ENCODE measurements around the gene ELOVL5.
A peak's percentile ranks its signal among the peaks of the same experiment; 100 is the strongest.

ELOVL5 gene

GRCh38 chr6:53268858-53269608 is 79.7 kb downstream of the ELOVL5 start:
- H2BK120ac ChIP-seq (ENCODE audit: low read depth, low read length) = no peak overlapping the region
- no peak overlapping the region for H2AK5ac ChIP-seq (ENCODE audit: low read length, severe bottlenecking)
- no peak overlapping the region for H3K9ac ChIP-seq (ENCODE audit: low read length)
- peaks cover 1% of the 10 kb centered on the region for H3K4me1 ChIP-seq (ENCODE audit: control insufficient read depth, insufficient read depth, low read depth, low read length)
- 96% methylated on average over 5 of the region's 6 CpGs for WGBS
- DNase-seq = no peak
- H2BK15ac ChIP-seq (ENCODE audit: low read depth, poor library complexity, severe bottlenecking) = no peak overlapping the region
- H4K8ac ChIP-seq (ENCODE audit: low read length) = no peak overlapping the region
- H3K36me3 ChIP-seq (ENCODE audit: control insufficient read depth in 1 of 2, insufficient read depth in 2 of 2, low read depth in 1 of 2, low read length in 2 of 2) = peaks cover 30 to 77% of the 10 kb centered on the region in 2 experiments
- no peaks in the 10 kb centered on the region for H3K9me3 ChIP-seq (ENCODE audit: control insufficient read depth, low read length)
- H3K79me1 ChIP-seq (replicated peaks; ENCODE audit: low read length, poor library complexity, severe bottlenecking) = peaks cover 13% of the 10 kb centered on the region
- no peak overlapping the region for H3K4ac ChIP-seq (ENCODE audit: low read depth in 1 of 2, low read length in 2 of 2)
- H3K27me3 ChIP-seq (ENCODE audit: control insufficient read depth in 1 of 2, insufficient read depth in 1 of 2, low read length in 2 of 2) = no peaks in the 10 kb centered on the region
- H4K91ac ChIP-seq (ENCODE audit: low read length) = no peak overlapping the region
- H2BK12ac ChIP-seq (ENCODE audit: low read length in 2 of 2) = no peak overlapping the region
- H3K4me2 ChIP-seq (ENCODE audit: low read length, poor library complexity, severe bottlenecking) = no peak overlapping the region
- H3K27ac ChIP-seq (ENCODE audit: low read length, poor library complexity, severe bottlenecking) = no peak overlapping the region
- H3K23ac ChIP-seq (ENCODE audit: low read length in 2 of 2) = no peak overlapping the region
- H3K4me3 ChIP-seq (ENCODE audit: insufficient read depth in 1 of 2, low read depth in 1 of 2, low read length in 2 of 2) = no peak overlapping the region
- no peak overlapping the region for H3K14ac ChIP-seq (ENCODE audit: low read length in 2 of 2)
- no peak overlapping the region for H2BK5ac ChIP-seq (ENCODE audit: low read depth, low read length, poor library complexity, severe bottlenecking)
- no peak overlapping the region for H3K18ac ChIP-seq (ENCODE audit: low read depth in 1 of 2, low read length in 2 of 2)
- no peak overlapping the region for H2AFZ ChIP-seq (ENCODE audit: low read depth, low read length)

GRCh38 chr6:53266553-53267090 is 82.1 kb downstream of the ELOVL5 start:
- Histone ChIP-seq H3K79me1 (replicated peaks; ENCODE audit: low read length, poor library complexity, severe bottlenecking) (peaks cover 8% of the 10 kb centered on the region), H4K8ac (ENCODE audit: low read length) (no peak overlapping the region), H3K4me3 (ENCODE audit: insufficient read depth in 1 of 2, low read depth in 1 of 2, low read length in 2 of 2) (no peak overlapping the region), H4K91ac (ENCODE audit: low read length) (no peak overlapping the region), H2BK120ac (ENCODE audit: low read depth, low read length) (no peak overlapping the region), H2BK5ac (ENCODE audit: low read depth, low read length, poor library complexity, severe bottlenecking) (no peak overlapping the region), H3K14ac (ENCODE audit: low read length in 2 of 2) (no peak overlapping the region), H3K18ac (ENCODE audit: low read depth in 1 of 2, low read length in 2 of 2) (no peak overlapping the region), H3K4ac (ENCODE audit: low read depth in 1 of 2, low read length in 2 of 2) (no peak overlapping the region), H2AFZ (ENCODE audit: low read depth, low read length) (no peak overlapping the region), H3K36me3 (ENCODE audit: control insufficient read depth in 1 of 2, insufficient read depth in 2 of 2, low read depth in 1 of 2, low read length in 2 of 2) (peaks cover 34 to 60% of the 10 kb centered on the region in 2 experiments), H3K23ac (ENCODE audit: low read length in 2 of 2) (no peak overlapping the region), H3K4me1 (ENCODE audit: control insufficient read depth, insufficient read depth, low read depth, low read length) (peaks cover 4% of the 10 kb centered on the region), H3K27ac (ENCODE audit: low read length, poor library complexity, severe bottlenecking) (no peak overlapping the region), H3K27me3 (ENCODE audit: control insufficient read depth in 1 of 2, insufficient read depth in 1 of 2, low read length in 2 of 2) (no peaks in the 10 kb centered on the region), H2BK15ac (ENCODE audit: low read depth, poor library complexity, severe bottlenecking) (no peak overlapping the region), H3K9ac (ENCODE audit: low read length) (no peak overlapping the region), H3K4me2 (ENCODE audit: low read length, poor library complexity, severe bottlenecking) (no peak overlapping the region), H2AK5ac (ENCODE audit: low read length, severe bottlenecking) (no peak overlapping the region), H3K9me3 (ENCODE audit: control insufficient read depth, low read length) (no peaks in the 10 kb centered on the region), H2BK12ac (ENCODE audit: low read length in 2 of 2) (no peak overlapping the region)
- DNase-seq = no peak
- 97% methylated on average over 3 of the region's 4 CpGs for WGBS

- no peak overlapping the region for H2AK5ac ChIP-seq (ENCODE audit: low read length, severe bottlenecking)
- H3K9ac ChIP-seq (ENCODE audit: low read length) = no peak overlapping the region
- no peak overlapping the region for H2BK5ac ChIP-seq (ENCODE audit: low read depth, low read length, poor library complexity, severe bottlenecking)
- no peak overlapping the region for H4K91ac ChIP-seq (ENCODE audit: low read length)
- peaks cover 31 to 60% of the 10 kb centered on the region in 2 experiments for H3K36me3 ChIP-seq (ENCODE audit: control insufficient read depth in 1 of 2, insufficient read depth in 2 of 2, low read depth in 1 of 2, low read length in 2 of 2)
- no peak overlapping the region for H2BK12ac ChIP-seq (ENCODE audit: low read length in 2 of 2)
- H3K79me1 ChIP-seq (replicated peaks; ENCODE audit: low read length, poor library complexity, severe bottlenecking) = peaks cover 2% of the 10 kb centered on the region
- H3K4ac ChIP-seq (ENCODE audit: low read depth in 1 of 2, low read length in 2 of 2) = no peak overlapping the region
- no peak overlapping the region for H3K4me2 ChIP-seq (ENCODE audit: low read length, poor library complexity, severe bottlenecking)
- DNase-seq = no peak
- 98% methylated on average over 4 of the region's 5 CpGs for WGBS
- no peak overlapping the region for H2AFZ ChIP-seq (ENCODE audit: low read depth, low read length)
- H3K23ac ChIP-seq (ENCODE audit: low read length in 2 of 2) = no peak overlapping the region
- no peak overlapping the region for H3K14ac ChIP-seq (ENCODE audit: low read length in 2 of 2)
- H3K9me3 ChIP-seq (ENCODE audit: control insufficient read depth, low read length) = no peaks in the 10 kb centered on the region
- H3K4me1 ChIP-seq (ENCODE audit: control insufficient read depth, insufficient read depth, low read depth, low read length) = peaks cover 3% of the 10 kb centered on the region
- no peak overlapping the region for H2BK15ac ChIP-seq (ENCODE audit: low read depth, poor library complexity, severe bottlenecking)
- H2BK120ac ChIP-seq (ENCODE audit: low read depth, low read length) = no peak overlapping the region
- no peak overlapping the region for H4K8ac ChIP-seq (ENCODE audit: low read length)
- H3K4me3 ChIP-seq (ENCODE audit: insufficient read depth in 1 of 2, low read depth in 1 of 2, low read length in 2 of 2) = no peak overlapping the region
- no peaks in the 10 kb centered on the region for H3K27me3 ChIP-seq (ENCODE audit: control insufficient read depth in 1 of 2, insufficient read depth in 1 of 2, low read length in 2 of 2)
- H3K18ac ChIP-seq (ENCODE audit: low read depth in 1 of 2, low read length in 2 of 2) = no peak overlapping the region
- H3K27ac ChIP-seq (ENCODE audit: low read length, poor library complexity, severe bottlenecking) = no peak overlapping the region
These were observed 83.7 kb downstream of the ELOVL5 start for GRCh38 chr6:53264915-53265607.

DNA sequence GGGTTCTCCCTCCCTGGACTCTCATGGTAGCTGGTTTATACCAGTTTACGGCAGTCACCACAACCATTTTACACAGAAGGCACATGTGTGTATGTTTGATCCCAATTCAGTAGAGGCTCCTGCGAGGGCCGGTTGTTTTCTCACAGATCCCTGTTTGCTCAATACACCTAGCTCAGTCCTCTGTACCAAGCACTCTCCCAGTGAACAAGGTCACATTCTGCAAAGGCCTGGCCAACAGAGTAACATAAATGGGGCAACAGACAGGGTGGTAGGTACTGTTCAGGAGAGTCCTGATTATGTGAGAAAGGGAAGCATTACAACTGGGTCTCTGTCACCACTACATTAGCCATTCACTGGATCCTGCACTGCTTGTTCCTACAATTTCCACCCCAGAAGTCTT is 84.4 kb downstream of the ELOVL5 start:
- H3K4me3 ChIP-seq (ENCODE audit: insufficient read depth in 1 of 2, low read depth in 1 of 2, low read length in 2 of 2) = peak overlapping the region in 1 of 2 experiments; percentile 21
- H4K91ac ChIP-seq (ENCODE audit: low read length) = no peak overlapping the region
- H2BK15ac ChIP-seq (ENCODE audit: low read depth, poor library complexity, severe bottlenecking) = no peak overlapping the region
- peaks cover 25 to 58% of the 10 kb centered on the region in 2 experiments for H3K36me3 ChIP-seq (ENCODE audit: control insufficient read depth in 1 of 2, insufficient read depth in 2 of 2, low read depth in 1 of 2, low read length in 2 of 2)
- H2BK5ac ChIP-seq (ENCODE audit: low read depth, low read length, poor library complexity, severe bottlenecking) = no peak overlapping the region
- no peak overlapping the region for H3K27ac ChIP-seq (ENCODE audit: low read length, poor library complexity, severe bottlenecking)
- peaks cover 2% of the 10 kb centered on the region for H3K79me1 ChIP-seq (replicated peaks; ENCODE audit: low read length, poor library complexity, severe bottlenecking)
- H2AFZ ChIP-seq (ENCODE audit: low read depth, low read length) = no peak overlapping the region
- H2BK120ac ChIP-seq (ENCODE audit: low read depth, low read length) = no peak overlapping the region
- no peak overlapping the region for H3K23ac ChIP-seq (ENCODE audit: low read length in 2 of 2)
- 95% methylated on average over 3 of the region's 3 CpGs for WGBS
- H2BK12ac ChIP-seq (ENCODE audit: low read length in 2 of 2) = no peak overlapping the region
- H3K4me2 ChIP-seq (ENCODE audit: low read length, poor library complexity, severe bottlenecking) = no peak overlapping the region
- H2AK5ac ChIP-seq (ENCODE audit: low read length, severe bottlenecking) = no peak overlapping the region
- no peak overlapping the region for H4K8ac ChIP-seq (ENCODE audit: low read length)
- H3K27me3 ChIP-seq (ENCODE audit: control insufficient read depth in 1 of 2, insufficient read depth in 1 of 2, low read length in 2 of 2) = no peaks in the 10 kb centered on the region
- DNase-seq = no peak
- no peaks in the 10 kb centered on the region for H3K9me3 ChIP-seq (ENCODE audit: control insufficient read depth, low read length)
- peaks cover 3% of the 10 kb centered on the region for H3K4me1 ChIP-seq (ENCODE audit: control insufficient read depth, insufficient read depth, low read depth, low read length)
- H3K18ac ChIP-seq (ENCODE audit: low read depth in 1 of 2, low read length in 2 of 2) = no peak overlapping the region
- H3K9ac ChIP-seq (ENCODE audit: low read length) = peak overlapping the region; percentile 23
- no peak overlapping the region for H3K4ac ChIP-seq (ENCODE audit: low read depth in 1 of 2, low read length in 2 of 2)
- no peak overlapping the region for H3K14ac ChIP-seq (ENCODE audit: low read length in 2 of 2)
